ENCODE data around the gene ARNT2. TPM values are rescaled to one million over a fixed set of nuclear protein-coding genes. Genes with fewer than 3 reads are reported as not detected.

ARNT2 gene
- polyA plus RNA-seq, 1 of the 3 experiments (the other 2 are of a cell fraction): 17.0 TPM

GRCh38 chr15:80527406-80527805 is 123.2 kb downstream of the ARNT2 start:
- H3K36me3 ChIP-seq (replicated peaks in 1 of 2; ENCODE audit: control insufficient read depth in 1 of 2, insufficient read depth in 2 of 2, low read length in 1 of 2): no peaks in the 10 kb centered on the region
- no peaks in the 10 kb centered on the region for H3K9me3 ChIP-seq
- no peaks in the 10 kb centered on the region for H3K4me1 ChIP-seq (ENCODE audit: control insufficient read depth in 1 of 2, insufficient read depth in 2 of 2, low read depth in 1 of 2, low read length in 1 of 2)
- no peaks in the 10 kb centered on the region for H3K9me2 ChIP-seq
- DNase-seq: no peak
- no peak overlapping the region for H3K4me3 ChIP-seq (ENCODE audit: low read depth in 2 of 2, low read length in 1 of 2)
- H3K9ac ChIP-seq: no peak overlapping the region
- H3K4me2 ChIP-seq: no peak overlapping the region
- TF ChIP-seq, protein P1, sequence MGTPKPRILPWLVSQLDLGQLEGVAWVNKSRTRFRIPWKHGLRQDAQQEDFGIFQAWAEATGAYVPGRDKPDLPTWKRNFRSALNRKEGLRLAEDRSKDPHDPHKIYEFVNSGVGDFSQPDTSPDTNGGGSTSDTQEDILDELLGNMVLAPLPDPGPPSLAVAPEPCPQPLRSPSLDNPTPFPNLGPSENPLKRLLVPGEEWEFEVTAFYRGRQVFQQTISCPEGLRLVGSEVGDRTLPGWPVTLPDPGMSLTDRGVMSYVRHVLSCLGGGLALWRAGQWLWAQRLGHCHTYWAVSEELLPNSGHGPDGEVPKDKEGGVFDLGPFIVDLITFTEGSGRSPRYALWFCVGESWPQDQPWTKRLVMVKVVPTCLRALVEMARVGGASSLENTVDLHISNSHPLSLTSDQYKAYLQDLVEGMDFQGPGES (IDR thresholded peaks at IDR 0.05; ENCODE audit: low read depth, low read length): no peak
- TF ChIP-seq, protein P2, sequence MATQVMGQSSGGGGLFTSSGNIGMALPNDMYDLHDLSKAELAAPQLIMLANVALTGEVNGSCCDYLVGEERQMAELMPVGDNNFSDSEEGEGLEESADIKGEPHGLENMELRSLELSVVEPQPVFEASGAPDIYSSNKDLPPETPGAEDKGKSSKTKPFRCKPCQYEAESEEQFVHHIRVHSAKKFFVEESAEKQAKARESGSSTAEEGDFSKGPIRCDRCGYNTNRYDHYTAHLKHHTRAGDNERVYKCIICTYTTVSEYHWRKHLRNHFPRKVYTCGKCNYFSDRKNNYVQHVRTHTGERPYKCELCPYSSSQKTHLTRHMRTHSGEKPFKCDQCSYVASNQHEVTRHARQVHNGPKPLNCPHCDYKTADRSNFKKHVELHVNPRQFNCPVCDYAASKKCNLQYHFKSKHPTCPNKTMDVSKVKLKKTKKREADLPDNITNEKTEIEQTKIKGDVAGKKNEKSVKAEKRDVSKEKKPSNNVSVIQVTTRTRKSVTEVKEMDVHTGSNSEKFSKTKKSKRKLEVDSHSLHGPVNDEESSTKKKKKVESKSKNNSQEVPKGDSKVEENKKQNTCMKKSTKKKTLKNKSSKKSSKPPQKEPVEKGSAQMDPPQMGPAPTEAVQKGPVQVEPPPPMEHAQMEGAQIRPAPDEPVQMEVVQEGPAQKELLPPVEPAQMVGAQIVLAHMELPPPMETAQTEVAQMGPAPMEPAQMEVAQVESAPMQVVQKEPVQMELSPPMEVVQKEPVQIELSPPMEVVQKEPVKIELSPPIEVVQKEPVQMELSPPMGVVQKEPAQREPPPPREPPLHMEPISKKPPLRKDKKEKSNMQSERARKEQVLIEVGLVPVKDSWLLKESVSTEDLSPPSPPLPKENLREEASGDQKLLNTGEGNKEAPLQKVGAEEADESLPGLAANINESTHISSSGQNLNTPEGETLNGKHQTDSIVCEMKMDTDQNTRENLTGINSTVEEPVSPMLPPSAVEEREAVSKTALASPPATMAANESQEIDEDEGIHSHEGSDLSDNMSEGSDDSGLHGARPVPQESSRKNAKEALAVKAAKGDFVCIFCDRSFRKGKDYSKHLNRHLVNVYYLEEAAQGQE (IDR thresholded peaks at IDR 0.05; ENCODE audit: low read depth, low read length): no peak
- no peak for TF ChIP-seq JUND (IDR thresholded peaks at IDR 0.05)
- ChIA-PET POLR2A (interaction anchor here (0.6 kb wide), 1 partner anchor 353 kb away, joined by 3 read pairs; no protein-coding TSS in a partner anchor), CTCF (no interaction called here)
- no peaks in the 10 kb centered on the region for H3K27me3 ChIP-seq (ENCODE audit: insufficient read depth)
- H3K79me2 ChIP-seq (ENCODE audit: insufficient read depth): no peaks in the 10 kb centered on the region
- no peak overlapping the region for H2AFZ ChIP-seq (ENCODE audit: low read depth)
- H4K20me1 ChIP-seq (ENCODE audit: insufficient read depth): no peaks in the 10 kb centered on the region
- H3K27ac ChIP-seq (ENCODE audit: low read depth in 2 of 2, low read length in 1 of 2): no peak overlapping the region
- H3F3A ChIP-seq (replicated peaks; ENCODE audit: insufficient read depth): no peaks in the 10 kb centered on the region

DNA sequence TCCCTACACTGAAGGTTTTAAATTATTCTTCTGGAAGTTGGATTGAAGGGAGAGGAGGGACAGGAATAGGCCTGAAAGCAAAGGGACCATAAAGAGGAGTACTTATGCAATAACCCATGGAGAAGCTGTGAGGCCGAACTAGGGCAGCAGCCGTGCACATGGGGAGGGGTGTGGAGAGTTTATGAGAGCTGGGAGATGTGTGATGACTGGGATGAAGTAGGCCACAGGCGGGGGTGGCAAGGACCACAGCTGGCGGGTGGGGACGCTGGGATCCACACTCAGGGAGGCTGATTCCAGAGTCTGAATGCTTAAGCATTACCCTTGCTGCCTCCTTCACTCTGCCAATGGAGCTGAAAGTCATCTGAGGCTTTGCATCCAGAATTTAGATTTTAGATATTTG is 123.8 kb downstream of the ARNT2 start:
- no peaks in the 10 kb centered on the region for H3K36me3 ChIP-seq (replicated peaks in 1 of 2; ENCODE audit: control insufficient read depth in 1 of 2, insufficient read depth in 2 of 2, low read length in 1 of 2)
- H3F3A ChIP-seq (replicated peaks; ENCODE audit: insufficient read depth): no peaks in the 10 kb centered on the region
- H4K20me1 ChIP-seq (ENCODE audit: insufficient read depth): no peaks in the 10 kb centered on the region
- H3K27ac ChIP-seq (ENCODE audit: low read depth in 2 of 2, low read length in 1 of 2): no peak overlapping the region
- ChIA-PET CTCF (no interaction called here), POLR2A (no interaction called here)
- no peak overlapping the region for H2AFZ ChIP-seq (ENCODE audit: low read depth)
- H3K4me1 ChIP-seq (ENCODE audit: control insufficient read depth in 1 of 2, insufficient read depth in 2 of 2, low read depth in 1 of 2, low read length in 1 of 2): no peaks in the 10 kb centered on the region
- 79% methylated on average over 4 of the region's 5 CpGs for WGBS (ENCODE audit: low lambda C conversion rate)
- DNase-seq: no peak
- H3K4me3 ChIP-seq (ENCODE audit: low read depth in 2 of 2, low read length in 1 of 2): no peak overlapping the region
- H3K4me2 ChIP-seq: no peak overlapping the region
- no peaks in the 10 kb centered on the region for H3K27me3 ChIP-seq (ENCODE audit: insufficient read depth)
- no peaks in the 10 kb centered on the region for H3K9me3 ChIP-seq
- H3K9ac ChIP-seq: no peak overlapping the region
- no peaks in the 10 kb centered on the region for H3K9me2 ChIP-seq
- no peaks in the 10 kb centered on the region for H3K79me2 ChIP-seq (ENCODE audit: insufficient read depth)
- TF ChIP-seq NRF1 (IDR thresholded peaks at IDR 0.05; ENCODE audit: low read depth, low read length) (no peak), ELF1 (IDR thresholded peaks at IDR 0.05) (no peak), RFX5 (IDR thresholded peaks at IDR 0.05; ENCODE audit: low read length) (no peak), MEF2A (IDR thresholded peaks at IDR 0.05; ENCODE audit: borderline replicate concordance, low read depth) (no peak), FOSL2 (IDR thresholded peaks at IDR 0.05; ENCODE audit: borderline replicate concordance, low read depth) (no peak), MAX (IDR thresholded peaks at IDR 0.05; ENCODE audit: low read depth) (no peak), PBX3 (IDR thresholded peaks at IDR 0.05) (no peak), GATA2 (CRISPR knock-in tag; IDR thresholded peaks at IDR 0.05) (no peak), RAD21 (IDR thresholded peaks at IDR 0.05; ENCODE audit: low read length) (no peak), TCF12 (IDR thresholded peaks at IDR 0.05) (no peak), CTCF (IDR thresholded peaks at IDR 0.05) (no peak), RXRA (IDR thresholded peaks at IDR 0.05; ENCODE audit: borderline replicate concordance, low read depth) (no peak)
- TF ChIP-seq, protein P1 (IDR thresholded peaks at IDR 0.05; ENCODE audit: low read depth, low read length): no peak
- TF ChIP-seq, protein P2 (IDR thresholded peaks at IDR 0.05; ENCODE audit: low read depth, low read length): no peak
